ENCODE measurements around the gene IGFALS.
"Not testable (repeated sequence)": the region's sequence is repeated elsewhere in the genome, so short reads cannot be mapped to it uniquely, and the experiment has no call there.

Gene IGFALS

GRCh38 chr16:1817716-1818115 is 24.2 kb upstream of the IGFALS start:
- no peak for DNase-seq

- no peak for DNase-seq
These were observed 23.7 kb upstream of the IGFALS start for GRCh38 chr16:1817276-1817589.

GRCh38 chr16:1816396-1817275 is 23.1 kb upstream of the IGFALS start:
- DNase-seq = no peak

GRCh38 chr16:1815461-1815860 is 22.0 kb upstream of the IGFALS start:
- no peak for DNase-seq

GRCh38 chr16:1812732-1813163 is 19.2 kb upstream of the IGFALS start:
- peak; percentile 16 for DNase-seq

GRCh38 chr16:1810536-1810935 is 17.0 kb upstream of the IGFALS start:
- no peak for DNase-seq

- no peak for DNase-seq
These were observed 16.6 kb upstream of the IGFALS start for GRCh38 chr16:1810106-1810505.

GRCh38 chr16:1809281-1809801 is 15.8 kb upstream of the IGFALS start:
- DNase-seq = no peak

GRCh38 chr16:1808691-1809090 is 15.2 kb upstream of the IGFALS start:
- DNase-seq = no peak

GRCh38 chr16:1807626-1808025 is 14.1 kb upstream of the IGFALS start:
- DNase-seq = no peak

- no peak for DNase-seq
These were observed 7.2 kb upstream of the IGFALS start for GRCh38 chr16:1800701-1801100.

GRCh38 chr16:1799263-1799662 is 5.8 kb upstream of the IGFALS start:
- not testable (repeated sequence) for DNase-seq

- no peak for DNase-seq
These were observed 1.6 kb upstream of the IGFALS start for GRCh38 chr16:1794908-1795666.

- DNase-seq = no peak
These were observed 841 bp upstream of the IGFALS start for GRCh38 chr16:1794221-1794871.

- DNase-seq = no peak
These were observed 498 bp downstream of the IGFALS start for GRCh38 chr16:1792836-1793577.

GRCh38 chr16:1791943-1792812 is 1.3 kb downstream of the IGFALS start:
- DNase-seq = no peak

- DNase-seq = no peak
These were observed 2.1 kb downstream of the IGFALS start for GRCh38 chr16:1791256-1791942.

GRCh38 chr16:1790611-1791255 is 2.8 kb downstream of the IGFALS start:
- DNase-seq = no peak

GRCh38 chr16:1790261-1790610 is 3.3 kb downstream of the IGFALS start:
- no peak for DNase-seq

- no peak for DNase-seq
These were observed 3.9 kb downstream of the IGFALS start for GRCh38 chr16:1789643-1790045.

GRCh38 chr16:1788708-1789100 is 4.8 kb downstream of the IGFALS start:
- no peak for DNase-seq
